NCI-H460 (cell line): ENCODE data around the gene ZBTB43. TPM values are rescaled to one million over a fixed set of nuclear protein-coding genes. Genes with fewer than 3 reads are reported as not detected.
A peak's percentile ranks its signal among the peaks of the same experiment; 100 is the strongest.
"Not testable (repeated sequence)": the region's sequence is repeated elsewhere in the genome, so short reads cannot be mapped to it uniquely, and the experiment has no call there.

Experiments used
- DNase-seq: peaks from one replicate; pipeline ENCODE4 v3.0.0-alpha.2; 2016; ENCODE audit warnings: low read depth; ENCODE audit errors: extremely low read depth
- total RNA-seq: library from RNA; depleted of rRNA; stranded (reverse); fragments of >200 nt; shearing (Covaris generic); gene quantifications from 2 replicates; pipeline ENCODE4 v1.2.3, GENCODE V29; 2014

ZBTB43 gene
- total RNA-seq, 1 experiment from 2014 or later = 30.6 TPM

GRCh38 chr9:126790561-126790960 lies 14.3 kb upstream of the ZBTB43 start:
- no peak for DNase-seq

DNA sequence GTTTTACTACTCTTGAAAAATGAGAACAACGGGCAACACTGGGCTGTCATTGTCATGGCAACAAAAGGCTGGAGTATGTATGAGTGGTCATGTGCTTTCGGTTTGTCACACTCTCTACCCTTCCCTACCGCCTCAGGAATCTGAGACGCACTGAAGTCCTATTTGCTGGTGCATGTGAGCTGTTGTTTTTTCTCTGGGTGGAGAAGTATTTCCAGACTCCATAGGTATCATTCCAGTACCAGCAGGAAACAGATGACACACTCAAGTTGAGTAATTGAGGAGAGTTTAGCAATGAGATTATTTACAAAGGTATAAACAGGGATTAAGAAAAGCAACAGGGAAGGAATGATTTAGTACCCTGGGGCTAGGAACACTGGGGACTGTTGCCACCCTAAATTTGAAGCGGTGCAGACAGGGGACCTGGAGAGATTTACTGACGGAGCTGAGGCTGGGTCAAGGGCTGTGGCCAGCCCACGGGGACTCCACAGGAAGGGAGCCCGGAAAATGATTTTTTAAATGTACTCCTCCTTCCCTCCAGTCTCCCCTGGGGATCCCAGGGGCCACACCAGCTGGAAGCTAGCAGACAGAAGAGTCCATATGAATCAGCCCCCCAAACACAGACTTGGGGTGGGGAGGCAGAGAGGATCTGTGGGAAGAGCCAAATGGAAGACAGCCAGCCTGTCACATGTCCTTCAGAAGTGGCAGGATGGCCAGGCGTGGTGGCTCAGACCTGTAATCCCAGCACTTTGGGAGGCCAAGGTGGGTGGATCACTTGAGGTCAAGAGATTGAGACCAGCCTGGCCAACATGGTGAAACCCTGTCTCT lies 13.2 kb upstream of the ZBTB43 start:
- DNase-seq = peak; percentile 74

DNA sequence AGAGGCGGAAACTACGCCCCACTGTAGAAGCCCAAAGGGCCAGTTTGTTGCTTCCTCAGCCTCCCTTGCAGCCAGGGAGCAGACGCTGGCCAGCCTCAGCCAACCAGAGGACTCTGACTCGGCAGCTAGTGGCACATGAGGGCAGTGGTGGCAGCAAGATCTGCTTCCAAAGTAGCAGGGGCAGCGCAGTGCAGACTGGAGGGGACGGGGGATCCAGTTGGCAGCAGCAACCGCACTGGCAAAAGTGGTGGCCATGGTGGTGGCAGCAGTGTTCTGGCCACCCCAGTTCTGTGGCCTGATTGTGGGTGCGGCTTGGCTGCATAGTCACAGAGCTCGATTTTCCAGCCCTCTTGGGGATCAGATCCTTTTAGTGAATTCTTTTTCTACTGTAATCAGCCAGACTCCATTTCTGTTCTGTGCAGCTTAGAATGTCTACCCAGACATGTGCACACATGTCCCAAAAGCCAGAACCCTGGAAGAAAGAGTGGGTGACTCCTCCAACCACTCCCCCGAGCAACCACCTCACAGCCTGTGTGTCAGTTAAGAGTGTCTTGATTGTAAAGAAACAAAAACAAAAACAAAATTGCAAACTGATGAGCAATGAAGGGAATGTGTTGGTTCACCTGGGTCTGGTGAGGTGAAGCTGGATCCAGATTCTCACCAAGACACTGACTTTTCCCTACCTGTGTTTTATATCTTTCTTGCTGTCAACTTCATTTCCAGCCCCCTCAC lies 11.0 kb upstream of the ZBTB43 start:
- DNase-seq = no peak

GRCh38 chr9:126794441-126794840 lies 10.4 kb upstream of the ZBTB43 start:
- DNase-seq = no peak

- DNase-seq = no peak
Observed at GRCh38 chr9:126796758-126797157, 8.1 kb upstream of the ZBTB43 start.

DNA sequence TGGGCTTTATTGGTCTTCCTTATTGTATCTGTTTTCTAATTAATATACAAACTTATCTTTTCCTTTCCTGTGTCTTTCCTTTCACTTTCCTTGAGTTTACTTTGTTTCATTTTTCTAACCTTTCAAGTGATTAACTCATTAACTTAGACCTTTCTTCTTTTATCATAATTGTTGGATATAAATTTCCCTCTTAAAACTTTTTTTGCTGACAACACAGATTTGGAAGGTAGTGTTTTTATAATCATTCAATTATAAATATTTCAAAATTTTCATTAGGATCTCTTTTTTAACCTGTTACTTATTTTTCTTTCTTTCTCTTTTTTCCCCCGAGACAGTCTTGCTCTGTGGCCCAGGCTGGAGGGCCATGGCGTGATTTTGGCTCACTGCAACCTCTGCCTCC lies 6.9 kb upstream of the ZBTB43 start:
- DNase-seq = no peak

DNA sequence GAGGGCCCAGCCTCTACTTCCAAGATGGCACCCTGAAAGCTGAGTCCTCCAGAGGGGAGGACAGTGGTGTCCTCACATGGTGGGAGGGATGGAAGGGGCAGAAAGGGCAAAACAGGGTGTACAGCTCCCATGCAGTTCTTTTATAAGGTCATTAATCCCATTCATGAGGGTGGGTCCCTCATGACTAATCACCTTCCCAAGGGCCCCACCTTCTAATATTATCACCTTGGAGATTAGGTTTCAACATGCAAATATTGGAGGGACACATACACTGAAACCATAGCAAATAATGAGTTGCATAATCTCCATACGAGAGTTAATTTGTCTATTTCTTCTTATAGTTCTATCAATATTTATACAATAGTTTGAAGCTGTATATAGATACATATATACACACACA lies 5.8 kb upstream of the ZBTB43 start:
- no peak for DNase-seq

DNA sequence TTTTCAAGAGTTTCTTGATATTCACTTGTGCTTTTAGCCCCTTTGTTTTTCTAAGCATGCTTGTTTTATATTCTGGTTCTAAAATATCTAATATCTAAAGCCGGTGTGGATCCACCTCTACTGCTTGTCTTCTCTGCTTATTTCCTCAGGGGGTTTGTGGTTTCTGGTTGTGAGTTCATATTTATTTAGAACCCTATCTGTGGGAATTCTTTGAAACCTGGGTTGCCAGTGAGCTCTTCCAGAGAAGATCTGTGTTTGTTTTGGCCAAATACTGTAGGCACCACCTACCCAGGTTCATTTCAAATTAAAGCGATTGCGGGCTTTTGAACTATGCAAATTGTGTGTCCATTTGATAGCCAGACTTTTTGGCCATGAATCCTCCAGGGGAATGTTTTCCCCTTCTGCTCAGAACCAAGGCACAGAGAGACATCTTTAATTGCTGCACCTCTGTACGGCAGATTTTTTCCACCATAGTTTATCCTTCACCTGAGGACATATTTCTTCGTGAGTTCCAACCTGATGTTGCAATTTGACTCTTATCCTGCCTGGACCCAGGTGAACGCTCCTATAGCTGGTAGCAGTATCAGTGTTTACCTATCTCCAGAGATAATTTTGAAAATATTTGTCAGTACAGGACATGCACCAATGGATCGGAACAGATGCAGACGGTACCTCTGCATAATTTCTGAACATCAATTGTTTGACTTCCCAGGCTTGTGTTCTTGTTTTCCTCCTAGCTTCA lies 2.4 kb upstream of the ZBTB43 start:
- no peak for DNase-seq

DNA sequence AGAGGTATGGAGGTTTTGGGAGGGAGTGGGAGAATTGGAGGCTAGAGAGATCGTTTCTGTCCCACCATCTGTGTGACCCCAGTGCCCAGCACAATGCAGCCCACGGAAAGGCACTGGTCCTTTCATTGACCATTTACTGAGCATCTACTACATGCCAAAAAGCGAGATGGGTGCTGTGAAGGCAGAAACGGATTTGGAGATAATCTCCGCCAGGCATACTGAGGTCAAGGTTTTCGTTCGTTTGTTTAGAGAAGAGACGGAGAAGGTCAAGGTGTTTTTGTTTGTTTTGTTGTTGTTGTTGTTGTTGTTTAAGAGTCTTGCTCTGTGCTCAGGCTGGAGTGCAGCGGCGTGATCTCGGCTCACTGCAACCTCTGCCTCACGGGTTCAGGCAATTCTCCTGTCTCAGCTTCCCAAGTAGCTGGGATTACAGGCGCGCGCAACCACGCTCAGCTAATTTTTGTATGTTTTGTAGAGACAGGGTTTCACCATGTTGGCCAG lies 593 bp upstream of the ZBTB43 start:
- DNase-seq = no peak

- DNase-seq = peak; percentile 32
Observed at GRCh38 chr9:126805554-126806262, 868 bp downstream of the ZBTB43 start.

GRCh38 chr9:126806336-126806735 lies 1.5 kb downstream of the ZBTB43 start:
- DNase-seq = no peak

DNA sequence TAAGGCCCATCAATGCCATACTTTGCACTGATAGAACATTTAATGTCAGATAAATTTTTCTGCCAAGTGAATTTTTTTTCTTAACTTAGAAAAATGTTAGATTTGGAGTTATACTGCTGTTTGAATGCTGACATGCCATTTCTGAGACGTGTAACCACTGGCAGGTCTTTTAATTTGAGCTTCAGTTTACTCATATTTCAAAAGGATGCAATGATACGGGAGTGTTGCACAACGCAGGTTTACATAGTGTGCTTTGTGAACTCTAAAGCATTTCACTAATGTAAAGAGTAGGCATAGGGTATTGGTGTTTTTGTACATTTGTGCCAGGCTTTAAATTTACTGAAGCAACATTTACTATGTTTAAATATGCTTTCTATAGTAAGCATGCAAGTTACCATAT lies 4.2 kb downstream of the ZBTB43 start:
- peak; percentile 33 for DNase-seq

DNA sequence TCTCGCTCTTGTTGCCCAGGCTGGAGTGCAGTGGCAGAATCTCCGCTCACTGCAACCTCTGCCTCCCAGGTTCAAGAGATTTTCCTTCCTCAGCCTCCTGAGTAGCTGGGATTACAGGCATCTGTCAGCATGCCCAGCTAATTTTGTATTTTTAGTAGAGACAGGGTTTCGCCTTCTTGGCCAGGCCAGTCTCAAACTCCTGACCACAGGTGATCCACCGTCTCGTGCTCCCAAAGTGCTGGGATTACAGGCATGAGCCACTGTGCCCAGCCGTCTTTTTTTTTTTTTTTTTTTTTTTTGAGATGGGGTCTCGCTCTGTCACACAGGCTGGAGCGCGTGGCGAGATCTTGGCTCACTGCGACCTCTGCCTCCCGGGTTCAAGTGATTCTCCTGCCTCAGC lies 5.4 kb downstream of the ZBTB43 start:
- not testable (repeated sequence) for DNase-seq

DNA sequence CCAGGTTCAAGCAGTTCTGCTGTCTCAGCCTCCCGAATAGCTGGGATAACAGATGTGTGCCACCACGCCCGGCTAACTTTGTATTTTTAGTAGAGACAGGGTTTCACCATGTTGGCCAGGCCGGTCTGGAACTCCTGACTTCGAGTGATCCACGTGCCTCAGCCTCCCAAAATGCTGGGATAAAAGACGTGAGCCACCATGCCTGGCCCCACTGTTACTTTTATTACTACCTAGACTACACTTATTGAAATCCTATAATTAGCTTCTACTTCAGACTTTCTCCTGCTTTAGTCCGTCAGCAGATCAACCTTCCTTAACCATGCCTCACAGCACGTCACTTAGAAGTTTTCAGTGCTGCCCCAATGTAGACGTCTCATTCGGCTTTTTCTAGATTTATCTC lies 8.2 kb downstream of the ZBTB43 start:
- DNase-seq = no peak

- no peak for DNase-seq
Observed at GRCh38 chr9:126814091-126814490, 9.3 kb downstream of the ZBTB43 start.

GRCh38 chr9:126817615-126818014 lies 12.8 kb downstream of the ZBTB43 start:
- not testable (repeated sequence) for DNase-seq

- no peak for DNase-seq
Observed at GRCh38 chr9:126818482-126818881, 13.6 kb downstream of the ZBTB43 start.

DNA sequence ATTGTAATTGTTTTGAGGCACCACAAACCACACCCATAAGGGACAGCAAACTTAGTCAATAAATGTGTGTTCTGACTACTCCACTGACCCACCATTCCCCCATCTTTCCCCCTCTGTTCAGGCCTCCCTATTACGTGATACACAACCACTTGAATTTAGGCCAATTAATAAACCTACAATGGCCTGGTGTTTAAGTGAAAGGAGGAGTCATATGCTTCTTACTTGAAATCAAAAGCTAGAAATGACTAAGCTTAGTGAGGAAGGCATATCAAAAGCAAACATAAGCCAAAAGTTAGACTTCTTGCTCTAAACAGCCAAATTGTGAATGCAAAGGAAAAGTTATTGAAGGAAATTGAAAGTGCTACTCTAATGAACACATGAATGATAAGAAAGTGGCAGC lies 14.6 kb downstream of the ZBTB43 start:
- no peak for DNase-seq

- no peak for DNase-seq
Observed at GRCh38 chr9:126822278-126822677, 17.4 kb downstream of the ZBTB43 start.

DNA sequence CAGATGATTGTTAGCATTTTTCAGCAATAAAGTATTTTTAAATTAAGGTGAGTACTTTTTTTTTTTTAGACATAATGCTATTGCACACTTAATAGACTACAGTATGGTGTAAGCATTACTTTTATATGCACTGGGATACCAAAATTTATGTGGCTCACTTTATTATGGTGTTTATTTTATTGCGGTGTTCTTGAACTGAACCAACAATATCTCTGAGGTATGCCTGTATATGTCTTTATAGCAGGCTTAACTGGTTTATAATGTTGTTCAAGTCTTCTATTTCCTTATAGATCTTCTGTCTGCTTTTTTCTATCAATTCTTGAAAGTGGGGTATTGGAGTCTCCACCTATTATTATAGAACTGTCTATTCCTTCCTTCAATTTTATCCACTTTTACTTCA lies 18.0 kb downstream of the ZBTB43 start:
- DNase-seq = no peak

DNA sequence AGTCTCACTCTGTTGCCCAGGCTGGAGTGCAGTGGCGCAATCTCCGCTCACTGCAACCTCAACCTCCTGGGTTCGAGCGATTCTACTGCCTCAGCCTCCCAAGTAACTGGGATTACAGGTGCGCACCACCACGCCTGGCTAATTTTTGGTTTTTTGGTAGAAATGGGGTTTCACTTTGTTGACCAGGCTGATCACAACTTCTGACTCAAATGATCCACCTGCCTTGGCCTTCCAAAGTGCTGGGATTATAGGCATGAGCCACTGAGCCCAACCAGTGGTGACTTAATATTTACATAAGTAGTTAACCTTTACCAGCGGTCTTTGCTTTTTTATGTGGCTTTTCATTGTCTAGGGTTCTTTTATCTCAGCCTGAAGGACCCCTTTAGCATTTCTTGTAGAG lies 19.2 kb downstream of the ZBTB43 start:
- not testable (repeated sequence) for DNase-seq
